NCI-H187 (cell line): ENCODE results near the gene ABCC8.
A peak's percentile ranks its signal among the peaks of the same experiment; 100 is the strongest.

Experiments used
- DNase-seq, 2 experiments: peaks; one replicate each; lab custom pipeline; 2025; lab: John Stamatoyannopoulos, UW

ABCC8 gene

DNA sequence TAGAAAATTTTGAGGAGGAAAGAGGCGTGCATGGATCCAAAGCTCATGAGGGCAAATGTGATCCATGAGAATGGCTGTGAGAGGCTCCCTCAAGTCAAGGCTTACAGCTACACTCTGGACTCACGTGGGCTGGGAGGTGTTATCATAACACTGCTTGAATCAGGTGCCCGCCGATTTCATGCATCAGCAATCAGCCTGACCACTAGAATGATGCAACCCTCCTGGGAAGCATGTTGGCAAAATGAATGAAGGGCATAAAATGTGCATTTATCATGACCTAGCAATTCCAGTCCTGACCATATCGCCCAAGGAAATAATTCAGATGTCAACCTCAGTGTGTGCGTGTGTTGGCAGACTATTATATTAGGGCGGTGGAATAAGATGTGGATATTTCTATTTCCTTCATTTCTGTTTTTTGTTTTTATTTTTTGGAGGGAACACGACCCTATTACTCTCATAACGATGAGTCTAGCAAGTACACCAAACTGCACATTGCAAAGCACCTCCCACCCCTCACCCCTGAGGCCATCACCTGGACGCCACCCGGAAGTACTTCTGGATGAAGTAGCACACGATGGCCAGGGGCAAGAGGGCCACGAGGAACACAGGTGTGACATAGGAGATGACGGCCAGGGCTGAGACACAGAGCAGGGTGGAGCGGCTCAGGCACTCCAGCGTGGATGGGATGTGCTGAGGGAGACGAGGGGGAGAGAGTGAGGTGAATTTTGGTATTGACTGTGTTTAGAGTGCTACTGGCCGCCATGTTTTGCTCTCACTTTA, 72.5 kb downstream of the ABCC8 start:
- DNase-seq, result no peak

GRCh38 chr11:17402486-17402885, 74.2 kb downstream of the ABCC8 start:
- DNase-seq, result no peak

DNA sequence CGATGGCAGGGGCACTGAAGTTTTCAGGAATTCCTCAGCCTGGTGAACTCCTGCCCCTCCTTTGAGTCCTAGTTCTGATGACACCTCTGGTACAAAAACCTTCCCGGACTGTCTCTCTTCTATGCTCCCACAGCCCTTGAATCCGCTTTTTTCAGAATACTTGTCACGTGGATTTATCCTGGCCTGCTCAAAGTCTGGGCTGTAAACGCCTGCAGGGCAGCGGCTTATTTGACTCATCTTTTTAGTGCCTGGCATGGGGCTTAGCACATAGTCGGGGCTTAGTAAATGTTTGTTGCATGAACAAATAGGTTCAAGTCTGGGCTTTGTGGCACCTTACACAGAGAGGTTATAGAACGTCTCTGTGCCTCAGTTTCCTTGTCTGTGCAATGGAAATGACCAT, 74.8 kb downstream of the ABCC8 start:
- DNase-seq, result no peak

- DNase-seq, result no peak
Observed at GRCh38 chr11:17401316-17401715, 75.3 kb downstream of the ABCC8 start.

DNA sequence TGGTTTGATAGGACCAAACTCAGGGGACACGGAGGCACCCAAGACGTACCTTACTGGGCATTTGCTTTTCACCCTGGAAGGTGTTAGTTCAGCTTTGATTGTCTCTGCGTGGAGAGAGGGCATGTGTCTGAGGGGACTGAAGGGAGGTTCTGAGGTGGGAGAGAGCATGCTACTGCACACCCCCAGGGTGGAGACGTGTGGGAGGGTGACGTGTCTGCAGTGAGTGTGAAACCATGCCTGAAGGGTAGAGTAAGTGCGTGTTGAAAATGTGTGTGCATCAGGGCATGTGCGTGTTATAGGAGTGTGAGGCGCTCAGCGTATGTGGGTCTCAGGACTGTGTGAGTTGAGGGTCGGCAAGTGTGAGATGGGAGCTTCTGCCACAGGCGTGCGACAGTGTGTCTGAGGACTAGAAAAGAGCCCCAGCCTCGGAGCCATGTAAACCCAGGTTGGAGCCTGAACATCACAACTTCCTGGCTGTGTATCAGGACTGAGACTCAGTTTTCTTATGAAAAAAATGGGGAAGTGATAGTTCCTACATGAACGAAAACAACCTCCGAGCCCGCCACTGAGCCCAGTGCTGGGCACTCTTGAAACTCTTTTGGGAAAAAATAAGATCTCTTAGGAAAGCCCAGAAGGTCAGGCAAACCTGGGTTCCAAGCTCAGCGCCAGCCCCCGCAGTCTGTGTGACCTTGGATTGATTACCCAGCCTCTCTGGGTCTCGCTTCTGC, 76.4 kb downstream of the ABCC8 start:
- no peak for DNase-seq

DNA sequence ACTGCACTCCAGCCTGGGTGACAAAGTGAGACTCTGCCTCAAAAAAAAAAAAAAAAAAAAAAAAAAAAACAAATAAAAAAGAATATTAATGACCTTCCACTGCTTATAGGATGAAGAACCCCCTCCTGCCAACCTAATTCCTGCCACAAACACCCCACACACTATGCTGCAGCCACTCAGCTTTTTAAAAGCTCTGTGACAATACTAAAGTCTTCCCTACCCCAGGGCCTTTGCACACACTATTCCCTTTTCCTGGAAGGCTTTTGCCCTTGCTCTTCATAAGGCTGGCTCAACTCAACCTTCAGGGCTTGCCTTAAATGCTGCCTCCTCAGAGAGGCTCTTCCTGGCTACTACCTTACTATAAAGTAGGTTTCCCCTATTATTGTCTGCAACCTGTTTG, 77.4 kb downstream of the ABCC8 start:
- no peak for DNase-seq

- no peak for DNase-seq
Observed at GRCh38 chr11:17397311-17398002, 79.2 kb downstream of the ABCC8 start.

GRCh38 chr11:17396598-17397310, 79.9 kb downstream of the ABCC8 start:
- no peak for DNase-seq

DNA sequence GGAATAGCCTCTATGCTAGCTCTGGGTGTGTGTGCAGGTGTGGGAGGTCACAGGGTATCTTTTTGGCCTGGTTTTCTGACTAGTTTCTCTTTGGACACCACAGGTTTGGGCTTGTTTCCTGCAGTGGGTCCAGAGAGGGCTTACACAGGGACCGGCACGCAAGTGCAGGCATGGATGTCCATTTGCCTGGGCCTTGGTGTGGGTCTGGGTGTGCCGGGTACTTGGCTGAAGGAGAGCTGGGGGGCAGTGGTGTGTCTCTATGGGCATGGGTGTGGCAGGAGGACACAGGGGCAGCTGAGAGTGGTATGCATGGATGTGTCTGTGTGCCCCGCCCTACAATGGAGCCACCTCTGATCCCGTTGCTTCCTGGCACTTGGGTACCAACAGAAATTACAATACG, 80.7 kb downstream of the ABCC8 start:
- no peak for DNase-seq

GRCh38 chr11:17395554-17395961, 81.1 kb downstream of the ABCC8 start:
- no peak for DNase-seq

DNA sequence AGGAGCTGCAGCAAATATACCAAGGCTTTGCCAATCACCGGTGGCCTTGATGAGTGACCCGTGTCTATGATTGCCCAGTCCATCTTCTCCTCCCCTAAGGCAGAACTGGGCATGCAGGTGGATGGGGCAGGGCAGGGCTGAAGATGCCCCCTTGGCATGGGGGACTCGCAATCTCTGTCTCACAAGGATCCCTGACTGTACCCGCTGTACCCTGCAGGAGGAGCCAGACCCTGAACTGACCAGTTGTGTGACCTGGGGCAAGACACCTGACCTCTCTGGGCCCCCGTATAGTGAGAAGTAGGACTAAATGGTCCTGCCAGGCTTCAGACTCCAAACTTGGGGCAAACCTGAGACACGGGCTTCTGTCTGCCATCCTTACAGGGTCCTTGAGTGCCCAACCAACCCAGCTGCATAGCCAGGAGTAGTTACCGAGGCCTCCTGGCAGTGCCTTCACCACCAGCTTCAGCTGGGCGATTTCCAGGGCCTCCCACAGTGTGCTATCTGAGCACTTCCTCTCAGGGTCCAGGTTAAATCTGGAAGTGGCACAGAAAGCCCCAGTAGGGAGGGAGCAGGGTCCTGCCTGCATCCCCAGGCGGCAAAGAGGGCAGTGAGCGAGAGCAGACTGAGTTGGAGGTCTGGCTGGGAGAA, 81.8 kb downstream of the ABCC8 start:
- DNase-seq, result no peak

GRCh38 chr11:17393472-17393871, 83.2 kb downstream of the ABCC8 start:
- no peak for DNase-seq

DNA sequence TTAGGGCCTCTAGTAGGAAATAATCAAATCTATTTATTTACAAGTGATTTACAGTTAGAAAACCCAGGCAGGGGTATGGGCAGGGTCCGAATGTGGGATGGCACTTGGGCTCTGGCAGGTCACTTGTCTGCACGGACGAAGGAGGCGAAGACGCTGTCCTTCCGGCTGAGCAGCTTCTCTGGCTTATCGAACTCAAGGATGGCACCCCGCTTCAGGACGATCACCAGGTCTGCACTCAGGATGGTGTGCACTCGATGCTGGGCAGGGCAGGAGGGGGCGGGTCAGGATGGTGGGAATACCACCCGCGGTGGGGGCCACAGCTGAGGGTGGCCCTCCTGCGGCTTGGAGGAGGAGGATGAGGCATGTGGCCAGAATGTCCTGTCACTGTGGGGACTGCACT, 83.8 kb downstream of the ABCC8 start:
- DNase-seq, result no peak

- DNase-seq, result peak; percentile 56 to 62
Observed at GRCh38 chr11:17391493-17392355, 84.9 kb downstream of the ABCC8 start.

- DNase-seq, result no peak
Observed at GRCh38 chr11:17389957-17390649, 86.5 kb downstream of the ABCC8 start.

GRCh38 chr11:17389211-17389956, 87.3 kb downstream of the ABCC8 start:
- DNase-seq, result peak; percentile 86 to 92

DNA sequence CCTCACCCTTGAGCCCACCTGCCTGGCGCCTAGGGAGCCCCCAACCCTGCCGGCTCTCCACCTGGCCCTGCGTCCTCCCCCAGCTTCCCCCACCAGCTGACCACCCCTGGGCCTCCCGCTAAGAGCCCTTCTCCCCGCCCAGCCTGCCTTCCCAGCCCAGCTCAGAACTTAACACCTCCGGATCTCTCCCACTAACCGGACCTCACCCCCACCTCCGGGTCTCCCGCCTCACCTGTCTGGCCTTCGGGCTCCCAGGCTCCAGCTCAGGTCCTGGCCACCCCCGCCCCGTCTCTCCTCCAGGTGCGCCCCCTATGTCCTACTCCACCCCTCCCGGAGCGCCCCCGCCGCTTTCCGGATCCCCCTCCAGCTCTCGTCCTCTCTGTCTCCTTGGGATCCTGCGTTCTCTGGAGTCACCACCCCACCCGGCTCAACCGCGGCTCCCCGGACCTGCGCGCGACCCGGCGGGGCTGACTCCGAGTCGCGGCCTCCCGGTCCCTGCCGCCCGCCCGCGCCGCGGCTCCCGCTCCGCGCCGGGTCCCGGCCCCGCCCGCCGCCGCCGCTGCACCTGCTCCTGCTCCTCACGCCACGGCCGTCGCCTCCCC, 87.9 kb downstream of the ABCC8 start, which contains the start of gene KCNJ11:
TSS of gene KCNJ11 (minus strand) at position 51 of the 602 bp plus-strand sequence. CDS start 568 bp downstream, outside the sequence.
- no peak for DNase-seq

GRCh38 chr11:17387811-17388210, 88.8 kb downstream of the ABCC8 start:
- no peak for DNase-seq

DNA sequence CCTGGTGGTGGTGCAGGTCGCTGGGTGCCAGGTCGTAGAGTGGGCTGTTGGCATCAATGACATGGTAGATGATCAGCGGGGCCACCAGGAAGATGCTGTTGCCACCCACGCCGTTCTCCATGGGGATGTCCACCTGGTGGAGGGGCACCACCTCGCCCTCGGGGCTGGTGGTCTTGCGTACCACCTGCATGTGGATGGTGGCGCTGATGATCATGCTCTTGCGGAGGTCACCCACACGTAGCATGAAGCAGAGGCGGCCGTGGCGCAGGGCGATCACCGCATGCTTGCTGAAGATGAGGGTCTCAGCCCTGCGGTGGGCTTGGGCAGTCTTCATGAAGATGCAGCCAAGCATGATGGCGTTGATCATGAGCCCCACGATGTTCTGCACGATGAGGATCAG, 89.4 kb downstream of the ABCC8 start:
- no peak for DNase-seq
